Activated naive CD4-positive, alpha-beta T cell (primary cell): ENCODE data around the gene KIAA1958.

Experiments used
- DNase-seq, 4 experiments: peaks; one replicate each; lab custom pipeline; 2025; lab: John Stamatoyannopoulos, UW

The KIAA1958 gene

DNA sequence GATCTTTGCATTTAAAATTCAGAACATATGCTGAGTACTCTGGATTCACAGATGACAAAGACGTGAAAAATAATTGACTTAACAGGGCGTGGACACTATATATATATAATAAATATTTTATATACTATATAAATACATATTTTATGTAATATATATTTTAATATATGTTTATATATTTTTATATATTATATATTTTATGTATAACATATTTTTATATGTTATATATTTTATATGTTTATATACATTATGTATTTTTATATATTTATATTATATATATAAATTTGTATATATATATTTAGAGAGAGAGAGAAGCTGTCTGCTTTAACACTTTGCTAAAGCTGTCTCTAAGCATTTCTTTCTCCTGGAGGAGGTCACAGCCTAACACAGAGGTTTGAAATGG lies 118.2 kb downstream of the KIAA1958 start:
- no peak for DNase-seq

- DNase-seq: no peak
Observed at GRCh38 chr9:112605518-112605917, 118.9 kb downstream of the KIAA1958 start.

DNA sequence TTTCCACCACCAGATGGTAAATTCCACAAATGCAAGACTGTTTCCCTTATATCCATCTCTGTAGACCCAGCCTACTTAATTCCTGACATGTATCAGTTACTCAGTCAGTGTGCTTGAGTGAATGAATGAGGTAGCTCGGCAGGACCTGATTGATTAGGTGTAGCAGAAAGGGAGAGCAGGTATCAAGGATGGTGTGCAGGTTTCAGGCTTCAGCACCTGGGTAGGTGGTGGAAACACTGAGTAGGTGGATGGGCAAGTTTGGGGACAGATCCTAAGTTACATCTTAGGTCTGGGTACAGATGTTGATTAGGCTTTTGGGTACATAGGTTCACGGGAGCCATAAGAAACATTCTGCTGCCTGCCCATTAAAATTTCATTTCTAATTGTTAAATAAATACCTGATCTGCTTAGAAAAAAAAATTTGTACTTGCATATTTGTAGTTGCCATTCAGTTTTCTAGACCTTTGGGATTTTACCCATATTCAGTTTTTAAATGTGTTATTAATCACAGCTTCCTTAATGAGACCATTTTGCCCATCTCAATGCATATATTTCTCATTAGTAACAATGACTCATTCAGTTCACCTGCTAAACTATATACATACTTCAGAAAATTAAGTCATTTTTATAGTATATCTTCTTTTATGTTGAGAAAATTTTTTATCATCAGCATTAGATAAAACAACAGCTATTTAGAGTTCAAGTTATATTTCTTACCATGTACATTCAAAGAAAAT lies 119.5 kb downstream of the KIAA1958 start:
- no peak for DNase-seq

DNA sequence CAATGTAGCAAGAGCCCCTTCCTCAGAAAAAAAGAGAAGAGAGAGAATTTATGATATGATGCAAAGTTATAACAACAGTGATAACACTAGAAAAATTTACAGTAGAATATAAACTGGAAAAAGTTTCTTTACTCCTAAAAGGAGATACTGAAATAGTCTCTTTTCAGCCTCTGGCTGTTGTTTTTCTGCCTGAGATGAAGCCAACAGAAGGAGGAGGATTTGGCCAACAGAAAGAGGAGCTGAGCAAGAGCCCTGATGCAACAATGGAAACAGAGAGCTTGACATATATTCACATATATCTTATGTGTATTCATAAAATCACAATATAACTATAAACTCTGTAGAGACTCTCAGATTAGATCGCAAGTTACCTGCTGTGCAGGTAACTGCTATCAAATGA lies 122.2 kb downstream of the KIAA1958 start:
- no peak for DNase-seq

DNA sequence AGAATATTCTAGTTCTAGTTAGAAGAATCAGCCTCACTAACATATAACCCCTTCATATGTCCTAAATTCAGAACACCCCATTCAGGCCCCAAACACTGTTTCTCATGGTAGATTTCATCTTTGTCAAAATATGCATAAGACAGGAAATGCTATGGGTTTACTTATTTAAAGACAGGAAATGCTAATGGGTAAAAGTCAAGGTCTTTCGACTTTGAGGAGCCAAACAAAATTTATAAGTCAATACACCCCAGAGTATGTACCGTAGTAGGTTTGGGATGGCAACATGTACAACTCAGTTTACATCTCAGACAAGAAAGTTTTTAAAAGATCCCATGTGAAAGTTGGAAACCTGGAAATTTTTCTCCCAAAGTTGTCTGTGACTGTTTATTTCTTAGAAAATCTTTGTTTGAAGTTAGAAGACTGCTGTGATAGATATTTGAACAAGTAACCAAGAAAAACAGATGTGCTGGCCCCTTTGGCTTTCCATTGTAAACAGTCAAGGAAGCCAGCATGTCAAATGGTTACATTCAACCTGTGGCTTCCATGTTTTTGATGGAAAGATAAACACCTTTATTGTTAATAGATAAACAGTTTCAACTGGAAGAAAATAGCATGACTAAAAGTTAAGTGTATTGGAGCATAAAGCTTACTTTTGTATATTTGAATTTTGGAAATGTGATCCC lies 129.1 kb downstream of the KIAA1958 start:
- no peak for DNase-seq

GRCh38 chr9:112617371-112617770 lies 130.7 kb downstream of the KIAA1958 start:
- no peak for DNase-seq

GRCh38 chr9:112618385-112619009 lies 131.9 kb downstream of the KIAA1958 start:
- DNase-seq: no peak

DNA sequence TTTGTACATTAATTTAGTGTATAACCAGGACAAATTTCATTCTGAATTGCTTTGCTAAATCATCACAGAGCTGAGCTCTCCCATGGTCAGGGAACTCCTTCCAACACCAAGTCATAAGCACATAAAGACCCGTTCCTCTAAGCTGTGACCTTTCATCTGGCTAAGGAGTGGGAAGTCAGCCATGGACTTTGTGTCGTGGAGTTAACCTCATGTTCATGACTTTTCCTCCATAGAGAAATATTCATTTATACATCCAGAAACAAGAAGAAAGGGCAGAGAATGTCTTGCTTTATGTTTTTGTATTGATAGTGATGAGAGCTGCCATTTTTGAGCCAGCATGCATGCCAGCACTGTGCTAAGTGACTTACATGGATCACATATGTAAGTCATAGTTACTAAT lies 133.8 kb downstream of the KIAA1958 start:
- no peak for DNase-seq

DNA sequence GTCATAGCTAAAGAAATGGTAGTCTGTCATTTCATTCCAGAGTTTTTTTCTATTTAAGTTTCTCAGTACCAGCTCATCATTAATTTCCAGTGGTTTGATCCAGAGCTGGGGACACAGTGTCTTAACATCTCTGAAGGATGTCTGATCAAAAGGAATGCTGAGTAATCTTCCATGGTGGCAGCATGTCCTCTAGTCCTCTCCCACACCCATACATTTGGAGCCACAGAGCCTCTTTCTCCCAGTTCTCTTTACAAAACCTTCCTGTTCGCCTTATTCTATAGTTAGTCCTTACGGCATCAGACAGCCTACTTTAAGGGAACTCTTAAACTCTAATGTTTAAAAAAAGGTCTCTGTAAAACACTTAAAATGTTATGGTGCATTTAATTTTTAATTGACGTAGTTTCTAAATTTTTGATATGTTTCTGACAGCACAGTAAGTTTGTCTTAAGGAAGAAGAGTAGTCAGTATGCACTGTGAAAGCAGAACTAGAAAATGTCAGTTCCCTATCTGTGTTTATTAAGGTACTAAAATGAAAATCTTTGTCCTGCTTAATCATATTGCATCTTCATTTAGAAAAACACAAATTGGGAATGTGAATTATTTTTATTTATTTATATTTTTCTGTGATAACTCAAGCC lies 134.5 kb downstream of the KIAA1958 start:
- no peak for DNase-seq

- DNase-seq: no peak
Observed at GRCh38 chr9:112623198-112623597, 136.6 kb downstream of the KIAA1958 start.

- DNase-seq: no peak
Observed at GRCh38 chr9:112624711-112625707, 138.4 kb downstream of the KIAA1958 start.

DNA sequence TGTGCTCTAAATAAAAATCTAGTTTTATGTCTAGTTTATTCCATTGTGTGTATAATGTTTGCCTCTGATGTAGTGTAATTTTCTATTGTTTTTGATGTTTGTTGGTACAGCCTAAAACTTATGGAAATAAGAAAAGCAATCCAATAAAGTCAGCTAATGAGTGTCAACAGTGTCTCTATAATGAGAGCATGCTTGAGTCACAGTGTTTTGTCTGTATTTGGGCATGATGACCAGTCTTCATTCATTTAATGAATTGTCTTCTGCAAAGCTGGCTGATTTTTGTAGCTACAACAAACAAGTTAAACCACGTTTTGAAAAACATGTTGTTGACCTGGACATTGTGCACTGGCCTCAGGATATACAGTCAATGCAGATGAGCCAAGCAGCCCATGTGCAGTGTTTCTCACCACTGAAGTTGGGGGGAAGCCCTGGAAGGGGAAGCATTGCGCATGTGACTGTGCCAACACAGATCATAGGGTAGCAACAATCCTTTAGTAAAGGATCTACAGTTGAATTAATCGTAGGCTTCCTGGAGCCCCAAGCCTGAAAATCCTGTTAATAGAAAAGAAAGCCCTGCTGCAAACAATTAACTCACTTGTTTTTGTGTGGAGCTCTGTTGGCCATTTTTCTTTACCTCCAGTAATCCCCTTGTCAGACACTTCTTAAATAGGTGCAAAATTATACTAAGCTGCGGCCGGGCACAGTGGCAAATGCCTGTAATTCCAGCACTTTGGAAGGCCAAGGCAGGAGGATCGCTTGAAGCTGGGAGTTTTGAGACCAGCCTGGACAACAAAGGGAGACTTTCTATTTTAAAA lies 143.3 kb downstream of the KIAA1958 start:
- DNase-seq: no peak

GRCh38 chr9:112631313-112632070 lies 144.9 kb downstream of the KIAA1958 start:
- no peak for DNase-seq

- DNase-seq: no peak
Observed at GRCh38 chr9:112640311-112640710, 153.7 kb downstream of the KIAA1958 start.

GRCh38 chr9:112642126-112642525 lies 155.5 kb downstream of the KIAA1958 start:
- no peak for DNase-seq

GRCh38 chr9:112647596-112647995 lies 161.0 kb downstream of the KIAA1958 start:
- no peak for DNase-seq

DNA sequence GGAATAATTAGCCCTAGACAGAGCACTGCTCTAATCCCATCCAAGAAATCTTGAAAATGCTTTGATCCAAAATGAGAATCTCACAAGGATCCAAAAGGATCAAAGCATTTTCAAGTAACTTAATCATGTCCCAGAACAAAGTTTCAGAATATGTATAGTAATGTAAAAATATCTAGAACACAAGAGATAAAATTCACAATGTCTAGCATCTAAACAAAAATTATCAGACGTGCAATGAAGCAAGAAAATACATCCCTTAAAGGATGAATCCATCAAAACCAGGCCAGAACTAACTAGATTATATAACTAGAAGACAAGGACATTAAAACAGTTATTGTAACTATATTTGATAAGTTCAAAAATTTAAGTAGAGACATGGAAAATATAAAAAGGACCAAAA lies 162.0 kb downstream of the KIAA1958 start:
- DNase-seq: no peak

- no peak for DNase-seq
Observed at GRCh38 chr9:112654282-112654681, 167.7 kb downstream of the KIAA1958 start.

GRCh38 chr9:112655668-112656067 lies 169.0 kb downstream of the KIAA1958 start:
- DNase-seq: no peak

GRCh38 chr9:112659906-112660305 lies 173.3 kb downstream of the KIAA1958 start:
- no peak for DNase-seq
